Measurements from ENCODE around the gene CEBPG. TPM values are rescaled to one million over a fixed set of nuclear protein-coding genes. Genes with fewer than 3 reads are reported as not detected.

The CEBPG gene
- polyA plus RNA-seq, 5 donors, result 17.6 to 25.0 (median 19.3) TPM

DNA sequence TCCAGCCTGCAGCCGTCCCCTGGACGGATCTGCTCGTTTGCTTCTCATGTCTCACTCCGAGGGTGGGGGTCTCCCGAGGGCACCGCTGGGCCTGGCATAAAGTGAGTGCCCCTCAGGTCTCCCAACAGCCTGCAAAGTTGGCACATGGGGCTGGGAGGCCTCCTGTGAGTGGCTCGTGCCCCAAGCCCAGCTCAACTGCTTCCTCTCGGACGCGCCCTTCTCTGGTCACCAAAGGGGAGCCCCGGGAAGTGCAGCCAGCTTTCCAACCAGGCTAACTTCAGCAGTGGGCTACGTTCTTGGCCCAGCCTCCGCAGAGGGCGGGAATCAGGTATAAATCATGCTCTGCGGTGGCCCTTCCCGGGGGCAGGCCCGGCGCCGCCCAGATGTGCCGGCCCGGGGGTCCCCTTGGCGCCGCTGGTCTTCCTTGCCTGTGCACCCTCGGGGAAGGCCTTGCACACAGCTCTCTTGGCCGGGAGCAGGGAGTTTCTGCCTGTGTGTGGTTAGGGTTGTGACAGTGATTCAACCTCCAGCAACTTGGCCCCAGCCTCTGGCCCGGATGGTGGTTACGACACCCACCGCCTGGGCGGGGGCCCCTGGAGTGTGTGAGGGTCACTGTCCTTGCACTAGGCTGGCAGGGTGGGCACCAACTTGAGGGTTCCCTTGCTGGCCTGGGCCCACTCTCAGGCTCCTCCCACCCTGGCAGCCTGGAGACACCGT is 20.7 kb downstream of the CEBPG start:
- DNase-seq, result no peak

DNA sequence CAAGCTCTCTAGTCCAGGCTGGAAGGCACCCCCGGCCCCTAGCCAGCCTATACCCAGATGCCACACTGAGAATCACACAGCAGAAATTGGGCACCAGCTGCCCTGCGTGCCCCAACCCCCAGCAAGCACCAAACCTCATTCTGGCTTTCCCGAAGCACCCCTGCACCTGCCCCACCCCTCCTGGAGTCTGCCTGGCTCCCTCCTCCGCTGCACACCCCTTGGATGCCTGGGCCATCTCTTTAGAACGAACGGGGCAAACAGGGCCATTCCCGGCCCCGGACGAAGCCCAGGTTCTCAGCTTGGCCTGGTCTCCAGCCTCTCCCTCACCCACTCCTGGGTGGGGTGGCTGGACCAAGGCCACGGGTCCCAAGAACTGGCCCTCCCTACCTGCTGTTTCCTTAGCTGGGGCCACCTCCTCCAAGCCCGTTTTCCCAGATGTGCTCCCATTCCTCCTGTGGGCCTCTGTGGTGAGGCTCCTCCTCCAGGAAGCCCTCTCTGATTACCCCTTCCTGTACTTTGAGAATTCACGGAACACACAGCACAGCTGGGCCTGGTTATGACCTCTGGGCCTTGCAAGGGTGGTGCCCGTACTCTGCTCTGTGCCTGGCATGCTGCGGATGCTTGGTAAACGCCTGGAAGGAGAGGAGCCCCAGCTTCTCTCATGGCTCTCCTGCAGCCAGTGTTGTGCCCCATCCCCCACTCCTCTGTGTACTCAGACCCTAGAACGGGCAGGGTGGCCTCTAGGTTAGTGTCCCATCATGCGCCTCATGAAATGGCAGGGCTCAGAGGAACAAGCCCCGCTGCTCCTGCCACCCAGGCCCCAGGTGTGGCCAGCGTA is 21.4 kb downstream of the CEBPG start:
- no peak for DNase-seq

DNA sequence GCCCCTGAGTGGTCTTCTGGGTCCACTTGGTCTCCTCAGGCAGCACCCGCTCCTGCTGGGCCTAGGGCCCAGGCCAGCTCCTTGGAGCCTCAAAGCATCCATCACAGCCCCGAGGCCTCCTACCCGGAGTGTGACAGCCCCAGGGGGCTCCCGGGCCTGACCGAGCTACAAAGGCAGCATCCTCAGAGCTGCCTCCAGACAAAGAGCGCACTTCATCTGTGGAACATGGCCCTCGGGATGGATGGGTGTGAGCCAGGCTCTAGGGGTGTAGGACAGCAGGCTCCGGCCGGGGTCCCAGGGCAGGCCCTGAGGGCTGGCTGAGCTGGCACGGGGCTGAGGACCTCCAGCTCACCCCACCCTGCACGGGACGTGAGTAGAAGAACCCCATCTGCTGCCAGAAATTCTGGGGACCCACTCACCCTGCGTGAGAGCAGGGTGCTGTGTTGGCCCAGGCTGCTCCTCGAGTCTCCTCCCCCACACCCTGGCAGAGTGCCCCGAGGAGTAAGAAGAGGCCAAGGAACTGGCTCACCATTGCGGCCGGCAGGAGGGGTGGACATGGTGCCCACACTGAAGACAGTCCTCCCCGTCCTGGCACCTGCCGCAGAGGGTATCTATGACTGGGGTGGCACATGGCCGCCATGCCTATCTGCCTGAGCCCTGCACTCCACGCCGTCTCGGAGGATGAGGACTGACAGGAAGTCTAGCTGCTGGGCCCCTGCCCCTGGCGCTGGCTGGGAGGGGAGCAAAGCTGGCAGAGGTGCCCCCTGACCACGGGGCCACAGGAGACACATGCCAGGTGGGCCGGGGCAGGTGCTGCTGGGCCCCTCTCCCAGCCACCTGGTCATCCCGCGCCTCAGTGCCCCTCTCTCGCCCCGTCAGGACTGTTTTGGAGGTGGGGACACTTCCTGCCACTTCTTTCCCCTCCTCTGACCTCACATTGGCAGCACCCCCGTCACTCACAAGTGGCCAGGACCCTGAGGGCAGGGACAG is 22.3 kb downstream of the CEBPG start:
- no peak for DNase-seq

DNA sequence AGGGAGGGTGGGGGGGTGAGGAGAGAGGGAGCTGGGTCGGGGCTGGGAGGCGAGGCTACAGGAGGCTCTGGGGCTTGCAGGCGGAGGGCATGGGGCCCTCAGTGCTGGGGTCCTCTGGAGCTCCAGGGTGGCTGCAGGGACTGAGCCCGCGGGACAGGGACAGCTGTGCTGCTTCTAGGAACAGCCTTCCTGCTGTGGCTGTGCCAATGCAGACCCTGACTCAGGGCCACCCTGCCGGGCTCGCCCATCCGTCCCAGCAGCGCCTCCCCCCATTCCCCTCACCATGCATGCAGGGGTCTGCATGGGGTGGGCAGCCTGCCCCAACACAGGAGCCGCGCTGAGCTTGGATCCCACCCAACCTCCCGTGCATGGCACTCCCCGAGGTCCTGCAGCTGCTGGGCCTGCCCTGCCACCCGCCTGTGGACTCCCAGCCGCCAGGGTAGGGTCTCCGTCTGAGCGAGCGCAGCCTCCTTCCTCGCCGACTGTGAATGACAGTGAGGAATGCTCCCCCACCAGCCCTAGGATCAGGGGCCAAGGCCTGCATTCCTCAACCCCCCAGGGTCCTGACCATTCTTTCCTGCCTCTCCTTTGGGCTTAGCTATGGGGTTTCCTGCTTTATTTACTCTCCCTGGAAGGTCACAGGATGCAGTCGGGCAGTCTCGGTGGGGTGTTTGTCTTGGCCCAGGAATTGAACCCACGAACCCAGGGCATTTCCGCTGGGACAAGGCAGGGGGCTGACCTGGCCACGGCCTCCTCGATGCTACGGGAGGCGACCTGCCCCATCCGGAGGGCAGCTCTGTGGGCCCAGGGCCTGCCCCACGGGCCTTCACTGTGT is 23.4 kb downstream of the CEBPG start:
- no peak for DNase-seq

DNA sequence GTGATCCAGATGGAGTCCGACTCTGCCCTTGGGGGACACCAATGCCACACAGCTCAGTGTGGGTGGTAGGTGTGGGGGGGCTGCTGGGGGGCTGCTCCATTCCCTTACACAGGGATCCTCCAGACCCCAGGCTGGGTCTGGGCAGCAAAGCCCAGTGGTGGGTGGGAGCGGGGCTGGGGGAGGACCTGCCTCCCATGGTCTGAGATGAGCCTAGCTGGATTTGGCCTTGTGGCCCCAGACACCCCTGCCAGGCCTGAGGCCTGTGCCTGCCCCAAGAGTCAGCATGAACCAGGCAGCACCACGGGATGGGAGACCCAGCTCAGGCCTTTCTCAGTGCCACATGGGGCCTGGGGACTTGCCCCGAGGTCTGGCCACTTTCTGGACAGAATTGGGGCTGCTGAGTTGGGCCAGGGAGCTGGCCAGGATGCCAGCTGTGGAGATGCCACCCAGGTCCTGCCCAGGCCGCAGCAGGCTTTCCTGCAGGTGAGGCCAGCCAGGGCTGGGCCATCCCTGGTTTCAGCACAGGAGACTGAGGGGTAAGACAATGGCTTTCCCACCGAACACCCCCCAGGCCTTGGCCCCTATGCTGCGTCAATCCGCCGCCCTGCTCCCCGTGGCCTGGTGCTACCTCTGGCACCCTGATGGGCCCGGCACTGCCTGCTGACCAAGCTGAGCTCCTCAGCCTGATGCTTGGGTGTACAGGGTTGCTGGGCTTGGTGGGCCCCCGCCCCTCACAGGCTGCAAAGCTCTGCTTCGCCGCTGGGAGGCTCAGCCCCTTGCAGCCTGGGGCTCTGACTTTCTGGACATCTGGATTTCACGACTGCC is 24.2 kb downstream of the CEBPG start:
- DNase-seq, result no peak

DNA sequence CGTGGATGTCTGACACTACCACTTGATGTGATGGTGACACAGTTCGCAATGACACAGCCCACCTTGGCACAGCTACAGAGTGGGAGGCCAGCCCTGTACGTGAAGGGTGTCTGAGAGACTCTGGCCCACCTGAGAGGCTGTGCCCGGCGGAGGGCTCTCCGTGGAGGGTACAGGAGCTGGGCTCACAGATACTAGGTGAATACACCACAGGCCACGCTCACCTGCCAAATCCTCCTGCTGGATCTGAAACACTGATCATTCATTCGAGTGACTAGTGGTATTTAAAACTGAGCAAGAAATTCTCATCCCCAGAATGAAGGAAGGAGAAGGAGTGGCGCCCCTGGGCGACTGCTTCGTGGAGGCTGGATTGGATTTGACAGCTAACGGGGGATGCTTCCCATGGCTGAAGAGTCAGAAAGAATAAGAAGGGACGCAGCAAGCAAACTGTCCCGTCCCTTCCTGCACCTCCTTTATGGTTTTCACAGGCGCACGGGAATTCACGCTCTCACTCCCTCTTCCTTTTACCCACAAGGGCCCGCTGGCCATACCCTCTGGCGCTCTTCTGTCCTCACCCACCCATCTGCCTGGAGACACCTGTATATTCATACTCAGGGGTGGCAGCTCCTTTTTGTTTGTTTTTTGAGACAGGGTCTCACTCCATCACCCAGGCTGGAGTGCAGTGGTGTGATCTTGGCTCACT is 25.0 kb downstream of the CEBPG start:
- no peak for DNase-seq

DNA sequence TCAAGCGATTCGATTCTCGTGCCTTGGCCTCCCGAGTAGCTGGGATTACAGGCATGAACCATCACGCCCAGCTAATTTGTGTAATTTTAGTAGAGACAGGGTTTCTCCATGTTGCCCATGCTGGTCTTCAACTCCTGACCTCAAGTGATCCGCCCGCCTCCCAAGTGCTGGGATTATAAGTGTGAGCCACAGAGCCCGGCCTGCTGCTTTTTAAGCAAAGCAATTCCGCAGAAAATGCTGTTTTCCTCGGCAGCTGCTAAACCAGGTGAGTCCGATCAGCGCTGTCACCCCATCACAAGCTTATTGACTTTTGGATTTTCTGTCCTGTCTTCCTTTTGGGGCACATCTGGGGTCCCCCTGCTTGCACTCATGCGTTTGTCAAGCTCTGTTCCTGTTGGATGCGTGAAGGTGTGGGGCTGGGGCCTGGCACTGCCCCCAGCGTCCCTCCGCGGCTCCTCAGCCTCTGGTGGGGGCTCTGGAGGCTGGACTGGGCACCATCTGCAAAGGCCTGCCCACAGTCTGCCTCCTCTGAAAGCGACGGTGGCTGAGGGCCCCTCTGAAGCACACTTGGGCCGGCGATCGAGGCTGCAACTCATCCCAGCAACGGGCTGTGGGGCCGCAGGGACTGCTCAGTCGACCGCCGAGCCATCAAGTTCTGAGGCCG is 25.7 kb downstream of the CEBPG start:
- DNase-seq, result no peak

DNA sequence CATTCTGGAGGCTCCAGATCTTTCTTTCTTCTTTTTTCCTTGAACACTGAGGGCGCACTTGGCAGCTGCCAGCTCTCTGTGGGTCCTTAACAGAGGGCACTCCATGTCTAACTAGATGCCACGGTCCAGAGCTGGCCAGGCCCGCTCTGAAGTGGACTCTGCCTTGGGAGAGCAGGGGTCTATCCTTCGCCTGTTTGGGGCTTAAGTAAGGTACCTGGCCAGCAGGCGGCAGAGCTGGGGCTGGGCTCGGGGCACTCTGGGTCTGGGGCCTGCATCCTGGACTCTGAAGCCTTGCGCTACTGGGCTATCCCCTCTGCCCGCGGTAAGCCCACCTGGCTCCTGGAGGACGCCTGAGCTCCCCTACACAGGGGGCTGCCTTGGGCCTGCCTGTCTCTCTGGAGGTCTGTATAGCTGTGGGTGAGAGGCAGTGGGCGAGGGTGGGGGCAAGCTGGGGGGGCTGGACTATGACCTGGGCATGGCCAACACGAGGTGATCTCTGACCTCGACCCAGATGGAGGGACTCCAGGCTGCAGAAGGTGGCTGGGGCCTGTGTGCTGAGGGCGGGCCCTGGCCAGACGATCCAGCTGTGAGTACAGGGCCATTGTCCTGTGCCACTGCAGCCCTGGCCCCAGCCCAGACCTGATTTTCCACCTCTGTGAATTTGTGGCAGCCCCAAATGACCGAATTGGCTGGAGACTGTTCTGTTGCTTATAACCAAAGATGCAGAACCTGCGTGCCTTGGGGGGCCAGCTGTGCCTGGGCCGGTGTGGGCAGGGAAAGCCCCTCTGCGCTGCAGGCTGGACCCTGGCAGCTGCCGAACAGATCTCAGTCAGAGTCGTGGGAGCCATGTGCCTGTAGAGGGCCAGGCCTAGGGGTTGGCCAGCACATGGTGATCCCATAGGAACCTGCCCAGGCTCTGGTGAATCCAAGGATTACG is 26.5 kb downstream of the CEBPG start:
- DNase-seq, result no peak

DNA sequence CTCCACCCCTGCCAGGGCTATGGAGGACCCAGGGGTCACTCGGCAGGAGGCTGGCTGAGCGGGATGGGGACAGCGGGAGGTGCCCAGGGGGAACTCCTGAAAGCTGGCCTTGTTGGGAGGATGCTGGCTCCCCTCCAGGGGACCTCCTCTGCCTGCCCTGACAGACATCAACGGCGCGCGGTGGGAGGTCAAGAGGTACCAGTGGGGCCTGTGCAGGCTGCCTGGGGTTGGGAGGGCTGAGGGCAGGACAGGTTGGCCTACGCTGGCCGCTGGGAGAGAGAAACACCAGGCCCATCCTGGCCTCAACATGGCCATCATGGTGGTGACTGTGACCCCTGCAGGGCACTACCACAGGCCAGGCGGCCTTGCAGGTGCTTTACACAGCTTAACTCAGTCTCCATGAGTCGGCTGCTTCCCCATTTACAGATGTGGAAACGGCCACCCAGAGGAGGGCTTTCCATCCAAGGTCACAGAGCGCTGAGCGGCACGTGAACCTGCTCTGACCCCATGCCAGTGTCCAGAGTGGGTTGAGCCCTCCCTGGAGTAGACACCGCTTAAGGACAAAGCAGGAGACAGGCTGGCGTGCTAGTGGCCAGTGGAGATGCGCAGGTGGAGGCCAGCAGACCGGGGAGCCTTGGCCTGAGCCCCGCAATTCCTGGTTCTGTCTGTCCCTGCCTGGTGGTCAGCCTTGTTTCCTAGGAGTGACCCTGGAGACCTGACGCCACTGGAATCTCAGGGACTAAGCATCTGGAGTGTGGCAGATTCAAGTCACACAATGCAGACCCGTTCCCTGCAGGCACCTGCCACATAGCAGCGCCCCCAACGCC is 27.6 kb downstream of the CEBPG start:
- DNase-seq, result no peak

DNA sequence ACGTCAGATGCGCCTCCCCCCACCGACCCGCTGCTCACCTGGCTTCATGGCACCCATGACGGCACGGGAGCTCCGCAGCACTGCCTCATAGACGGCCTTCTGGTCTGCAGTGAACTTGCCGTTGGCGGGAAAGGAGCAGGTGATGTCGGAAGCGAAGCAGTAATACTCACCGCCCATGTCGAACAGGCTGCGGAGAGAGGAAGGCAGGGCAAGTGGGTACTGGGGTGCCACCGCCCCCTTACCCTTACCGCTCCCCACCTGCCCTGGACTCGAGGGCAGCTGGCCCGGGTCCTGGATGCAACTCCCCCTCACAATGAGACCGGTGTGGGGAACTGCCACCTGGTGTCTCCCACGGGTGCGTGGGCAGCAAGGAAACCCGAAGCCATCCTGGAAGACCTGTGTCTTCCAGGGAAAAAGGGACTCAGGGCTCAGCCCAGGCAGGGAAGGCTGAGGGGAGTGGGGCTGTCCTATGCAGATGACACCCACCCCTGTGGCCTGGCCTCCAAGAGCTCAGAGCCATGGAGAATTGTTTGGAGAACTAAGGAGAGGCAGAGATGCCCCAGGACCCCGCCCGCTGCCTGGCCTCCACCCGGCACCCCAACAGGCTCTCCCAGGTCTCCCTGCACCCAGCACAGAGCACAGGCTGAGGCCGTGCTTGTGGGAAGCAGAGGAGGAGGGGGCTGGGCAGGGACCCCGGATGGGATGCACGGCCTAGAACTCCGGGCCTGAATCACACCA is 28.3 kb downstream of the CEBPG start:
- no peak for DNase-seq

DNA sequence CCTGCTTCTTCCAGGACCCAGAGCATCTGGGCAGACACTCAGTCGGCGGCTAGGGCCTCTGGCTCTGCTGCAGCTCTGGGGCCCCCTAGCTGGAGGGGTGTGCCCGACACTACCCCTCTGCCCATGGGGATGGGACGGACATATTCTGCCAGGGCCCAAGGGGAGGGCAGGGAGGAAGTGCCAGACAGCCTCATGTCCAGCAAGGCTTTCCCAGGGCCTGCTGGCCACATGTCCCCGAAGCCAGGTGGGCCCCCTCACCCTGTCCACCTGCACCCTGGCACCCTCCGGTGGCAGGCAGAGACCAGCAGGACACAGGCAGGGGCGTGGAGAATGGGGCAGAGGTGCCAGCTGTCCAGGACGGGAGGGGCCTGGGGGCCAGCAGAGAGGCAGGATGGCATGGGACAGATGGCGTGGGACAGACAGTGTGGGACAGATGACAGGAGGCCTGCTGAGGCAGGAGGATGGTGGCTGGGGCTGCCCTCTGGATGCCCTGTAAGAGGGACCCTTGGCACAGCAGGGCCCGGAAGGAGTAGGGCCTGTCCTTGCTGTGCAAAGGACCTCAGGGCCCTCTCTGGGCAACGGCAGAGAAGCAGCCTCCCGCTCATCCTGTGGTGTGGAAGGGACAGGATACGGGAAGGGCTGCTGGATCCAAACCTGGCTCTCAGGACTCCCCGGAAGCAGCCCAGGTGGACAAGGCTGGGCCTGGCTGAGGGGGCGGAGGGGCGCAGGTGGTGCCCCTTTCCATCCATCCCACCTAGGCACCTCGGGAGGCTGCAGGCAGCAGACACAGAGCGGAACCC is 29.1 kb downstream of the CEBPG start:
- no peak for DNase-seq

DNA sequence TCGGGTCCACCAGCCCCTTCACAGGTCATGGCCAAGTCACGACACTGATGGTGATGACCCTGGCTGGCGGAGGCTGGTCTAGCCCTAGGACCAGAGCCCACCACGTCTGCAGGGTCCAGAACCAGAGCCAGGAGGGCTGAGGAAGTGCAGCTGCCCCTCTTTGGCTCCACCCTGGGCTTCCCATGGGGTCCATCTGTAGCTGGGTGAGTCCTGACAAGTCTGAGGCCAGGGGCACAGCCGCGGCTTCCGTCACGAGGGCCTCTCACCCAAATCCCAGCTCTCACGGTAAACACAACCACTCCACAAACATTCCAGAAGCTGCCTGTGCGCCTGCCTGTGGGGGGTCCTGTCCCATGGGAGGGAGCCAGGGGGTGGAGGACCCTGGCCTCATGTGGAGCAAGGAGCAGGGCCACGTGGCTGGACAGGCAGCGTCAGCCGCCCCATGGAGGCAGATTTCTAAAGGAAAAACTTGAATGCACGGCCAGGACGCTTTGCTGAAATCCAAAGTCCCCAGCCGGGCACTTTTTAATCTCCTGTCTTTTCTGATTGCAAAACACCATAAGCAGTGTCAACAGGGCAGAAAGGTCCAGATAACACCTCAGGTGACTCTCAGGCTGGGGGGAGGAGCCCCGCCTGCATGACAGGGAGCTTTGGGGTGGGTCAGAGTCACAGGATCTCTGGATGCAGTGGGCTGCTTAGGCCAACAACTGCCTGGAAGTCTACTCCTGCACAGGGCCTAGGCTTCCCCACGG is 29.9 kb downstream of the CEBPG start:
- DNase-seq, result peak in 1 of 2 donors; percentile 32

DNA sequence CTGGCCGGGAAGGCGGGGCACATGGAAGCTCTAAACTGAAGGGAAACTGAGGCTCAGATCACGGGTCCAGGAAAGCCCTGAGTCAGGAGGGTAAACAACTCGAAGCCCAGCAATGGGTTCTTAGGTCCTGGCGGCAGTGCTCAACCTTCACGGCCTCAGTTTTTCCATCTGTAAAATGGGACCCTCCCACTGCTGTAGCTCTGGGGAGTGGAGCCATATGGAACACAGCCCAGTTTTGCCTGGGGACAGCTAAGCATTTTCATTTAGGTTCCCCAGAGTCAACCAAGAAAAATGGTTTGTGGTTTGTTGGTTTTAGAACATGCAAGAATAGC is 30.4 kb downstream of the CEBPG start:
- DNase-seq, result no peak

DNA sequence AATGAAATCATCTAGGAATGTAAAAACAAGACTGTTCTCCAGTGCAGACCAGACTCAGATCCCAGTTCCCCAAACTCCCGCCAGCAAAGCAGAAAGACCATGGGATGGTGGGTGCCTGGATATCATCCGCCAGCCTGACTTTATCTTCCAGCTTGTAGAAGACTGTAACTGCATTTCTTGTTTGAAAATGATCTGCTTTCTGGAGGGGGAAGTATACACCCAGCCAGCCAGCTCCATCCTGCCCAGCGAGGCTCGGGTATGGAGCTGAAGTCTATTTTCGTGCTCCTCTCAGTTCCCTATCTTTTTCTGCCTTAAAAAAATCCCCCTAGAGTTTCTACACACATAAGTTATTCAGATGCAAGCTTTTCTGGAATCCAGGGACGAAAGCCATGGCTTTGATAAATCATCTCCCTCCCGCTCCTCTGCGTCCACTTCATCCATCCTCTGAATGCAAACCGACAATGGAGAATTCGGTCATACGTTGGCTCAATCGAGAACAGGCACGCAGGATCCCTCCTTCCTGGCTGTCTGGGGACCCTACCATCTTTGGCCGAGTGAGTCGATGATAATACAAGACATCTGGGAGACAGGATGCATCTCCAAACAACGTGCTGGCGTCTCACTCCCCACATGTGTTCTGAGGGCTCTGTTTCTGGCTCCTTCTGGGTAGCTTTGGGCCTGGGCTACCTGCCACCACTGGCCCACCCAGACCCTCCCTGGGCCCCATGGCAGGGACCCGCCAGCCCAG is 31.2 kb downstream of the CEBPG start:
- DNase-seq, result peak; percentile 62 to 65
